SK-N-MC (cell line): ENCODE results near the gene TEX28.

Experiments
- EZH2 ChIP-seq: fragments of 200-600 bp; sonication (generic); IDR thresholded peaks from one replicate; pipeline ENCODE4 v1.6.1; 2017; ENCODE audit warnings: antibody characterized with exemption
- FOXP2 ChIP-seq: optimal IDR thresholded peaks from 2 replicates; pipeline ENCODE3; 2011; ENCODE audit warnings: mild to moderate bottlenecking, moderate library complexity; ENCODE audit not compliant: insufficient read depth; ENCODE audit errors: extremely low read length, control extremely low read depth
- POLR2AphosphoS5 ChIP-seq: IDR thresholded peaks from 2 replicates; pipeline ENCODE4 v1.6.1; 2012; ENCODE audit warnings: mild to moderate bottlenecking, low read depth, low read length, borderline replicate concordance

DNA sequence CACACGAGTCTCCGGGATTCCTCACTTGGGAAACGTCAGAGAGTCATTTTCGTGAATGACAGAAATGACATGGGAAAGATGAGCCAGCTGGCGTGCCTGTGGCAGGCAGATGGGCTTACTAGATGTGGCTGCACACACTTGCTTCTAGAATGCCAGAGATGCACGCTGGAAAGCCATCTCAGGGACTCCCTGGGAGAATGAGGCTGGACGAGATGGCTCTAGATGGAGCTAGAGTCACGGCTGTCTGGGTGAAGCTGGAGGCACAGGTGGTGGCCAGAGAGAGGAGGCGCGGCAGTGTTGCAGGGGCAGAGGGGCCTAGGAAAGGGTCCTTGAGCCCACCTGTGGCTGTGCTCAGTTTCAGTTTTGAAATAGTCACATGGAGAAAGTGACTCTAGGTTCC is 26.7 kb upstream of the TEX28 start:
- TF ChIP-seq POLR2AphosphoS5 (no peak), EZH2 (no peak), FOXP2 (no peak)
